HG02763 (cell line): Measurements from ENCODE around the gene NCF4.

Source experiments
- ATAC-seq: cut with Tn5 transposase; IDR thresholded peaks from one replicate; pipeline ENCODE4 v1.9.1; 2021; ENCODE audit warnings: mild to moderate bottlenecking, moderate library complexity; ENCODE audit not compliant: unreplicated experiment

NCF4 gene

DNA sequence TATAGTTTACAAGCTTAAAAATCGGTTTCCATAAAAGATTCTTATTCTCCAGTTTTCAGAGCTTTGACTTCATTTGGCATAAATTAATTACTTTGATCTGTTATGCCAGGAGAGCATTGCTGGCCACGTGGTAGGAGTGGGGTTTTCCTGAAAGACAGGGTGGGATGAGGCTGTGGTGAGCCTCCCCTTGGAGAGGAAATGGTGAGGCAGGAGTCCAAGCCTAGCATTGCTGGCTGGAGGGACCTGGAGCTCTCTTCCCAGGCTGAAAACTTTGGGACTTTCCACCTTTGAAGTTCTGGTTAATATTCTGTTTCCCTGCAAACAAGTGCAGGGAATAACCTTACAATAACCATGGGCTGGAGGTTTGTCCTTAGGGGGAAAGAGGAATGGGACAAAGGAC is 31.5 kb downstream of the NCF4 start:
- ATAC-seq = no peak

DNA sequence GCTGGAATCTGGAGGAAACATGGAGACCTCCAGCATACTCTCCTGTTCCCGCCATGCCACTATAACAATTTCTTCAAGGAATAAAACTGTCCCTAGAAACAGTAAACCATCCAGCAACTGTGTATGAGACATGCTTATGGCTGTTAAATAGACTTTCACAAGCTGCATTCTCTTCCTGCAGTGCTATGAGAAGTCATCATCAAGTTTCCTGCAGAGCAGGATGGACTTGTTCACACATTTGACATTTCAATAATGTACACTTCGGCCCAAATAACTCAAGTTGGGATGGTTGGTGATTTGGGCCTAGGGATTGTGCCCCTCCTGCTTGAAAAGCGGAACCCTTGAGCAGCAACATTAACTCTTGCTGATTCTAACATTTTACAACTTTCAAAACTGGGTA is 32.5 kb downstream of the NCF4 start:
- no peak for ATAC-seq

DNA sequence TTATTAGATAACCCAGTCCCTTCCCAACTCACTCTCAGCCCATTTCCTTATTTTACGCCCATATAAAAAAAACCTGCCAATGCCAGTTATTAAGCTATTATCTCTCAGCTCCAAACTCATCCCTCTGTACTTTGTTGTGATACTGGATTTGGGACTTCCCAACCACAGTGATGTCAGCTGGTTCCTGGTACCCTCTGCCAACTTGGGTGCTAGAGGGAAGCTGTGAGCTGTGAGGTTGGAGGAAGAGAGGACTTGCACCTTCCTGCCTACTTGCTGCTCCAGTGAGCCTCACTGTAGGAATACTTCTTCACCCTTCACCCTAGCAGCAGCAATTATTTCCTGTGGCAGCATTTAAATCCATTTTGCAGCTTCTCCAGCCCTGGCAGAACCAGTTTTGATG is 33.5 kb downstream of the NCF4 start:
- ATAC-seq = no peak

DNA sequence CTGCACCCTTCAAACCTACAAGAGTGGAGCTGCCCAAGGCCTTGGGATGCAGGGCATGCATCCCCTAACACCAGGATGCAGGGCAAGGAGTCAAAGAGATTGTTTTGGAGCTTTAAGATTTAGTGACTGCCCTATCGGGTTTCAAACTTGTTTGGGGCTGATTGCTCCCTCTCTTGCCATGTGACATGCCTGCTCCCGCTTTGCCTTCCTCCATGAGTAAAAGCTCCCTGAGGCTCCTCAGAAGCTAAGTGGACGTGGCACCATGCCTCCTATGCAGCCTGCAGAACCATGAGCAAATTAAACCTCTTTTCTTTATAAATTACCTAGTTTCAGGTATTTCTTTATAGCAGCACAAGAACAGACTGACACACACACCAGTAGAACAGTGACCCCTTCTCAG is 36.8 kb downstream of the NCF4 start:
- no peak for ATAC-seq

DNA sequence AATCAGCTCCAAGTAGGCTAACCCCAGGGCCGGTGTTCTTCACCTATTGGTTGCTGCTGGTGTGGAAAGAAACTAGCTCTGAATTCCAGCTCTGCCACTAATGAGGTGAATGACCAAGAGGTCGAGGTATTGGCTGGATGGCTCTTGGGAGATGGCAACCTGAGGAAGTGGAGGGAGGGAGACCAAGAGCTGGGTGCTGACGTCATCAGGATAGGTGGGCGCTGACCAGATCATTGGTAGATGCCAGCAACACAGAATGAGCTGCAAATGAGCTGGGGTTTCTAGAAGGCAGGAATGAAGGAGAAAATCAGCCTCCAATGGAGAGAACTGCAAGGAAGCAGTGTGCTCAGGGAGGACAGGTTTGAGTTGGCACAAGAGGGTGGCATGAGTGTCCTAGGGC is 37.9 kb downstream of the NCF4 start:
- ATAC-seq = no peak

DNA sequence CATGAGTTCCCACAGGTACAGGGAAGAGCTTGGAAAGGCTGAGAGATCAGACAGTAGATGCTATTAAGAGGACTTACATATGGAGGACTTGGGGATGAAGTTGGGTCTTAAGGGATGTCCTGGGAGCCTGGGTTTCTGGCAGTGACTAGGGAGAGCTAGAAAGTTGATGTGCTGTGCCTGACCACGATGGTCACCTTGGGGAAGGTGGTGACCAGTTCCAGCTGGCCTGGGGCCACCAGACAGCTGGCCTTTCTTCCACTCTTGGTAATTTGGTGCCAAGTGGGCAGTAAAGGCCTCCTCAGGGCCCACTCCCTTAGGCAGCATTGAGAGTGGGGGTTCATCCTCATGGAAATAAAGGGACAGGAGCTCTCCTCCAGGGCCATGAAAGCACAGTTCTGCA is 38.7 kb downstream of the NCF4 start:
- ATAC-seq = no peak

DNA sequence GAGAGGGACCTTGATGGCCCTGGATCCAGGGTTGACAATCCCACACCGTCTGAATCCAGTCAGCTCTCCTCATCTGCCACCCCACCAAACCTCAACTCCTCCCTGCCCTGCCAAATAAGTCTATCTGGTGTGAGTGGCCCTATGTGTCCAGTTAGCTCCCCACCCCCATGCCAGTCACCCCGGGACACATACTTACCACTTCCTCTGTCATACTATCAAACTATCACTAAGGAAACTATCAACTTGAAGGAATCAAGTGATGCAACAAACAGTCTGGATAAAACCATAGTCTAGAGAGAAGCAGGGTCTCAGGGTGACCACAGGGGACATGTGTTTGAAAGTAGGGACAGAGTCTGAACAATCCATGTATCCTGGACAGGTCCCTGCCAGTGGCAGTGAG is 39.4 kb downstream of the NCF4 start:
- ATAC-seq = no peak

DNA sequence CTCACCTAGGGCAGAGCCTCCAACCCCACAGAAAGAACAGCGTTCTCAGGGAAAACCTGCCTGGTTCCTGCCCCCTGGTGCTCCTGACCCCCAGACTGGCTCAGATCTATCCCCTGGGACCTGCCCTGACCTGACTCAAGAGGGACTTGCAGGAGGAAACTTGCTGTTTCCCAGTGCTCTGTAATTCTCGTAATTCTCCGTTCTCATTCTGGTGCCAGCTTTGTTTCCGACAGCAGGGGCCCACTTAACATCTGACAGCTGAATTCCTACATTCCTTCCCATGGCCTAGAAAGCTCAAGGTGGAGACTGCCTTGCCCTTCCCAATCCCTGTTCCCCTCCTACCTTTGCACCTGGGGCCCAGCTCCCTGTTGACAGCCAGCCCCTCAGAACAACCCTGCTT is 40.1 kb downstream of the NCF4 start:
- no peak for ATAC-seq

DNA sequence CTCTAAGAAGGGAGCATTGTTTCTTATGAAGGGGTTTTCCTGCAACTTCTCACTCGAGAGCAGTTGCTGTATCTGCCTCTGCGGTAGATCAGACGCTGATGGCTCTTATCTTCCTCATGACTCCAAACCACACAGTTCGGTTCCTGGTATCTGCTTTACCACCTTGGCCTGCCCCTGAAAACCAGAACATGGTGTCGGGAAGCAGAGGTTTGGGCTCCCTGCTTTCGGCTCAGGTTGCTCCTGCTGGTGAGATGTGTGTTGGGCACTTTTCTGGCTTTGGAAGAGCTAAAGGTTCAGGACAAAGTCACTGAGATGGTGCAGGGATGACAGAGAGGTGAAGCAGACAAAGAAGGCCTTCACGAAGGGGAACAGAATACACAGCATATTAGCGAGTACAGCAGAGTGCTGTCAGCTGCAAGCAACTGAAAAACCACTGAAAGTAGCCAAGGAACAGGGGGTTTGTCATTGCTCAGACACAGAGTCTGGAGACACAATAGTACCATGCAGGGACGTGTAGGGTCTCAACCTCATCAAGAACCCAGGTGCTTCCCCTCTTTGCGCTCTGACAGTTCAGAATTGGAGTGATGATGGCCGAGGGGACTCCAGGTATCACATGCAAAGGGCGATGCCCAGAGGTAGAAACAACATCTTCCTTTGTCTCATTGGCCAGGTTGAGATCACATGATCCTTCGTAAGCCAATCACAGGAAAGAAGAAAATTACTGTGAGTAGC is 40.8 kb downstream of the NCF4 start:
- no peak for ATAC-seq

DNA sequence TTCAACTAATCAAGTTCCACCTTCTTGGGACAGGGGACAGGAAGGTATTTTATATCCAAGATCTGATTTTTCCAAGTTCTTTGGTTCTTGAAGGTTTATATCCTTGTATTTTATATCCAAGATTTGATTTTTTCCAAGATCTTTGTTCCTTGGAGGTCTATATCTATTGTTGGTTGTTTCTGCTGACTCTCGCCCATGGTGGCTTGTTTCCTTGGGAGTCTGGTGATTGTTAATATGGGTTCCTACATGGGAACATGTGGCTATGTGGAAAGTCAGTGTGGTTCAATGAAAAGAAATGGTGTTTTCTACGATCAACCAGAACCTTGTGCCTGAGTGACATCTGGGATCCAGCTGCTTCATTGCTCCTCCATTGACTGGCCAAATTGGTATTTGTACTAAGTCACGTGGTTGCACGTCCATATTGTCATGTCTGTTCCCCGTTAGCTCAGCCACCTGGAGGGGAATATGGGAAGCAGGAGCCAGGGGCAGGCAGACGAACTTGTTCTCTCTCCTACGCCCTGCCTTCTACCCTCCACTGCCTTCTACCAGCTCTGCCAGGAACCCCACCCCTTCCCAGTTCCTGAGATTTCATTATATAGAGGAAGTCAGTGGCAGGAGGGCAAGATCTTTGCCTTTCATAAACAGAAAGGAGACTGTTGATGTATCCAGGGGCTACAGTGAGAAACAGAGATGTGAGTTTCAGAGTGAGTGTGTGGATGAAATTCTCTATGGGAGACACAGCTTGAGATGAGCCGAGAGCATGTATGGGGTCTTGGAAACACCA is 41.5 kb downstream of the NCF4 start:
- ATAC-seq = no peak

DNA sequence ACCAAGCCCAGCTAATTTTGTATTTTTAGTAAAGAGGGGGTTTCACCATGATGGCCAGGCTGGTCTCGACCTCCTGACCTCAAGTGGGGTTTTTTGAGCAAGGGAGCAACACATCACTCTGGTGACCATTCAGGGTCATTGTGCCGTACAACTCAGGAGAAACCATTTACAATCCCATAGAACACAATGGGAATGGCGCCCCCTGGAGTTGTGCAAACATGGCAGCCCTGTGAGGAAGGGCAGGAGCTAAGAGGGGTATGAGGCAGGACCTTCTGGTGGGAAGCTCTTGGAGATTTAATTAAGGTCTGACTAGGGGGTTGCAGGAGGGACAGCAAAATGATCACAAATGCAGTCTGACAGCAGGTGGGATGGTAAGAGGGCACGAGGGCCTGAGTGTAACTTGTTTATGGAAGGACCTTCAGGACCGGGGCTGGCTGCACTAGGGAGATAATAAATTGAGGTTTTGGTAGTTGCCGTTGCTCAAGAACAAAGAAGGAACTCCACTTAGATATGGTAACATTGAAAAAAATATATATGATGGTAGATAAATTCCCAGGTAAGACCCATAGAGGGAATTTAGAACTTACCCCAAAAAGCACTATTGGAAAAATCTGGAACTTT is 43.6 kb downstream of the NCF4 start:
- ATAC-seq = no peak

DNA sequence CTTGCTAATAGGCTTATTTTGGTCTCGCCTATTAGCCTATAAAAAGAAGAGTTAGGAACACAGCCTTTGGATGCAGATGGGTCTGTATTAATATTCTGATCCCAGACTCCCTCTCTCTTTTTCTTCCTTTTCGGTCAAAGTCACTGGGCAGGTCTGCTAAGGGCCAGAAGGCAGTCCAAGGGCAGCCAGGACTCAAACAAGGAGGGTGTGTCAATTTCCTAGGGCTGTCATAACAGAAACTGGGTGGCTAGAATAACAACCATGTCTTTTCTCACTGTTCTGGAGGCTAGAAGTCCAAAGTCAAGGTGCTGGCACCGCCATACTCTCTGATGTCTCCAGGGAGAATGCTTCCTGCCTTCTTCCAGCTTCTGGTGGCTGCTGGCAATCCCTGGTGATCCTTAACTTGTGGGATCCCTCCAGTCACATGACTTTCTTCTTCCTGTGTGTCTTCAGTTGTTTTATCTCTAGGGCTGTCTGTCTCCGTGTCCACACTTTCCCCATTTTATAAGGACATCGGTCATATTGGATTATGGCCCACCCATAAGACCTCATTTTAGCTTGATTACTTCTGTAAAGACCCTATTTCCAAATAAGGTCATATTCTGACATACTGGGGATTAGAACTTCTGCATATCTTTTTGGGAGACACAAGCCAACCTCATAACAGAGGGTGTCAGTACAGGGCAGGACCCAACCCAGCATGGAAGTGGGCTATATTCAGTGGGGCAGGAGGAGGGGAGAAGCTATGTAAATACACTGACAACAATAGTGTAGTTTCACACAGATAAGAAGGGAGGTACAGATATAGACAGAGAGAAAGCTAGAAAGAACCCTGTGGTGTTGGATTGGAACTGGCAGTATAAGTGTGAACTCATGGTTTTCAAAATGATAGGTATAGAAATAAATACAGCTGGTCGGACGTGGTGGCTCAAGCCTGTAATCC is 46.7 kb downstream of the NCF4 start:
- no peak for ATAC-seq

DNA sequence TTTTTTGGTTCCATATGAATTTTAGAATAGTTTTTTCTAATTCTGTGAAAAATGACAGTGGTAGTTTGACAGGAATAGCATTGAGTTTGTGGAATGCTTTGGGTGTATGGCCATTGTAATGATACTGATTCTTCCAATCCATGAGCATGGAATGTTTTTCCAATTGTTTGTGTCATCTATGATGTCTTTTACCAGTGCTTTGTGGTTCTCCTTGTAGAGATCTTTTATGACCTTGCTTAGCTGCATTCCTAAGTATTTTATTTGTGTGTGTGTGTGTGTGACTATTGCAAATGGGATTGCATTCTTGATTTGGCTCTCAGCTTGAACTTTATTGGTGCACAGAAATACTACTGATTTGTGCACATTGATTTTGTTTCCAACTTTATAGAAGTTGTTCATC is 49.7 kb downstream of the NCF4 start:
- no peak for ATAC-seq

DNA sequence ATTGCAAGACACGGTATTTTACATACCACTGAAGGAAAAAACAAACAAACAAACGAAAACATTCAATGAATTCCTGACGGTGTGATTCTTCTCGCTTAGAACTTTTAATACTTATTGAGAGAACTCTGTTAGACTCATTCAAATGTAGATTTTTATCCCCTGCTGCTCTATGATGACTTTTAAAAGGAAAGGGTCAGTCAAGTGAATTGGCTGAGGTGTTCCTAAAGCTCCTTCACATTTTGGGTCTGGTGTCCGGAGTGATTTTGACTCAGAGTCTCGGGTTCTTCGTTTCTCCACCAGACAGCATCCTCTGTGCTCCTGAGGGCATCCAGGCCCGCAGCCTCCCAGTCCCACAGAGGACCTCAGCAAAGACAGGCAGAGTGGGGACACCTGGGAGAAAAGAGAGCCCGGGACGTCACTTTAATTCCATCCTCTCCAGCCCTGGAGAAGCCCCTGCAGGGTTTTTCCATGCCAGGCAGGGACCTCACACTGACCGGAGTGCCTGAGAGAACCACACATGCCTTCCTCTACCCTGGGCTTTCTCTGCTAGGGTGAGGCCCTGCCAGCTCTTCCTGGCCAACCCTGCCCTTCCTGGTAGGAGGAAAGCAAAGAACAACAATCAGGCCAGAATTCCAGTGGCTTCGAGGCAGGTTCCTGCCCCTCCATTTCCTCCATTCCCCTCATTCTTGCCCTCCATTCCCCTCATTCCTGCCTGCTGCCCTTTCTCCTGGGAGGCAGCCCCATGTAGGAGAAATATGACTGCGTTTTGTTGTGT is 51.3 kb downstream of the NCF4 start:
- ATAC-seq = no peak

DNA sequence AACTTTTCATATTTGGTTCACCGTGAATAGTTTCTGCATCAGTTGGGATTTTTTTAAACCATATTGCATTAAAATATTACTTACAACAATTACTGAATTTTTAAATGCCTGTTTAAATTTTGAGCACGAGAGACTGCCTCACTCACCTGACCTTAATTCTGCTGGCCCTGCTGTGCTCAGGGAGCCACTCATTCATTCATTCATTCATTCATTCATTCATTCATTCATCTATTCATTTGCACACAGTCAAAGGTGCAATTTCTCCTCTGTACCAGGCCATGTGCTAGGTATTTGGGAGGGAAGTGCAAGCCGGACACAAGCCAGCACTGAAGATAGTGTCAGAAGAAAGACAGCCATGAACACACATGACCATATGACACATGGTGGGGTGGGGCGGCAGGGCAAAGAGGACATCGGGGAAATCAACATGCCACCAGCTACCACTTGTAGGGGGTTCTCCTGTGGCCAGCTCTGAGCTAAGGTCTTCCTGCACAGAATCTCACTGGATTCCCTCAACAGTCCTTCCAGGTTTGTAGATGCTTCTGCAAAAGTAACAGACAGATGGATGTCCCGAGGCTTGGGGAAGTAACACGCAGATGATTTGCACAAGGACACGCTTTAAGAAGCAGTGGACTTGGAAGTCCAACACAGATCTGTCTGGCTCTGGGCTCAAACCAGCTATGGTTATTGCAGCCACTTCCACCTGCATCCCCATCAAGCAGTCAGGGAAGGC is 52.1 kb downstream of the NCF4 start:
- ATAC-seq = no peak

DNA sequence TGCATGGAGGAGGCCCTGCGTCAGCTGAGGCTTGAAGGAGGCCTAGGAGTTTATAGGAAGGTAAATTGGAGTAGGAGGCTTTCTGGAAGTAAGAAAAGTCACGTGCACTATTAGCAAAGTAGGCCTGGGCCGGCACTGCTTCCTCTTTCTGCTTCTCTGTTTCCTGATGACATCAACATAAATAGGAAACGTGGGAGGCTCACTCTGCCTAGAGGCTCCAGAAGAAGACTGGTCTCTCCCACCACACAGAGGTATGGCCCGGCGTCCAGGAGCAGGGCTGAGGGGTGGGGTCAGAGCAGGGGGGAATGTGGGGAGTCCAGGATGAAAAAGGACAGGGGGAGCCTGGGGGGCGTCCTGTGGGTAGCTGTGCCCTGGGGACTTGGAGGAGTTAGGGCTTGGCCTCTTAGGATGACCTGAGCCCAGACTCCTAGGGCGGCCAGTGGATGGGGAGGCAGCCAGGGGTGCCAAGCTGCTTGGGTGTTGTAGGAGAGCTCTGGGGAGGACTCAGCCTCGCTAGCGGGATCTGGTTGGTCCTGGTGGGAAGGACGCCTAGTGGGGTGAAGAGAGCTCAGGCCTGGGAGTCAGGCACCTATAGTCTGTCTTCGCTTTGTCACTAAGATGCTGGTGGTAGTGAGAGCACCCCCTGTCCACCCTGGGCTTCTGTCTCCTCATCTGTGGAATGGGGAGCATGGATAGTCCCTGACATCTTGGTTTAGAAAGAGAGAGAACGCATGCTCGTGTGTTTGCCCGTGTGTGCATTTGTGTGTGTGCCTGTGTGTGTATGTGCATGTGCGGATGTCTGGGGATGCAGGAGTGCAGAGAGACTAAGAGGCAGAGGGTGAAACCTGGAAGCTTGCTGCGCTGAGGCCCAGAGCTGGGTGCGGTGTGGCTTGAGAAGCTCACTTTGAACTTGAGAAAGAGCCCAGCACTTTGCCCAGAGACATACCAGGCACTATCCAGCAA is 52.9 kb downstream of the NCF4 start, which contains the start of gene CSF2RB:
Gene CSF2RB, plus strand, starts transcription at position 202 of the 963 bp plus-strand sequence. CDS start 8,580 bp downstream, outside the sequence.
- no peak for ATAC-seq

DNA sequence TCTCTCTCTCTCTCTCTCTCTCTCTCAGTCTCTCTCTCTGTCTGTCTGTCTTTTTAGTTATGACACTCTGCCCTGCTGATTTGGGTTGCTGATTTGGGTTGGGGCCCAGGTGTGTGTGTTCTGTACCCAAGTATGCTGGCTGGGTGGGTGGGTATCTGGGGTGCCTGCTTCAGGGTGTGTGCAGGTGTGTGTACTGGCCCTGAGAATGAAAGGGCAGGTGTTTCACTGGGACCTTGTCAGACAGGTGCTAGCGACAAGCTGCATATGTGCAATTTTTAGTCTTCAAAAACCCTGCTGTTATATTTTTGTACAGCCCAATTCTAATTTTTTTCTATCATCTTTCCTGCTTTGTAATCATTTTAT is 53.6 kb downstream of the NCF4 start:
- ATAC-seq = no peak

DNA sequence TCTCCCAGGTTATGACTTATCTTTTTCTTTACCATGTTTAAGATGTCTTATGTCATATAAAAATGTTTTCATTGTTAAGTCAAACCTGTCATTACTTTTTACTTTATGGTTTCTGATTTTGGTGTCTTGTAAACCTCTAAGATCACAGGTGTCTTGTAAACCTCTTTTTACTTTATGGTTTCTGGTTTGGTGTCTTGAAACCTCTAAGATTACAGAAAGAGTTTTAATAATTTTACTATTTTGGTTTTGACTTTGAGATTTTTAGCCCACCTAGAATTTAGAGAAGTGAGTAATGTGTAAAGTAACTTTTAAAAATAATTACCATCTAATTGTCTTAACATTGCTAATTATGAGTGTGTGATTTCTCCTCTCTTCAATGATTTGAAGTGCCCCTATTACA is 55.2 kb downstream of the NCF4 start:
- no peak for ATAC-seq
